Activated CD4-positive, alpha-beta T cell treated with anti-CD3 and anti-CD28 coated beads, Interleukin-2, Interleukin-4, amounts not matched to agents 100 ng/mL and 50 ng/mL, durations not matched to agents 16 hours and 8 hours (primary cell): Measurements from ENCODE around the gene DSPP.

Experiments used
- DNase-seq: peaks from one replicate; pipeline ENCODE4 v3.0.0-alpha.2; 2020; ENCODE audit warnings: low spot score

The DSPP gene

DNA sequence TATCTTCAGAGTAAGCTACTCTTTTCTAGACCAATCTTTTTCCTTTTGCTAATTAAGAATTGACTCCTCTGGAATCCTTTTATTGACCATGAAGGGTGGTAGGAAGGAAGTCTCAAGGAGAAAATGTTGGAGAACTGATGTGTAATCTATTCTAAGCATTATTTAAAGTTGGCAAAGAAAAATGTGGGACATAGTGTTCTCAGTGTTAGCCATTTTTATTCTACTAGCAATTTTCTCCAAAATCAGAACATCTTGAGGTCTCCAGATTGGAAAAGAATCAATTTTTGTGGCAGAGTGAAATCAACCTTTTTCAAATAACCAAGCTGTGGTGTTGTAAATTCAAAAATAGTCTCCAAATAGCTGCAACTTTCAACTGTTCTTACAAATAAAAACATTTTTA, 23.3 kb downstream of the DSPP start:
- no peak for DNase-seq

DNA sequence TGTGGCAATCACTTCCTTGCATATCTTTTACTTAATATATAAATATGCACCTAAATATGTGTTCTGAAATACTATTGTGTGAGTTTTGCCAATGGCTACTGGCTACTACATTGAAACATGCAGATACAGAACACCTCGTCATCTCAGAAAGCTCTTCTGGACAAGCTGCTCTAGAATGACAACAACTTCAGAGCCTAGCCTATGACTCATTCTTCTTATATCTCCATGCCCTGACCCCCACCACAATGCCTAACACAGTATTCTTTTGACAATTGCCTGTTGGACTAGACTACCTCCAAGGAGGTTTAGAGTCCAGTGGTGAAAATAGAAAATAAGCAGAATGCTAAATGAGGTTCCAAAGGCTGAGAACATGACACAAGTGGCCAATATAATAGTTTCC, 24.1 kb downstream of the DSPP start:
- no peak for DNase-seq

DNA sequence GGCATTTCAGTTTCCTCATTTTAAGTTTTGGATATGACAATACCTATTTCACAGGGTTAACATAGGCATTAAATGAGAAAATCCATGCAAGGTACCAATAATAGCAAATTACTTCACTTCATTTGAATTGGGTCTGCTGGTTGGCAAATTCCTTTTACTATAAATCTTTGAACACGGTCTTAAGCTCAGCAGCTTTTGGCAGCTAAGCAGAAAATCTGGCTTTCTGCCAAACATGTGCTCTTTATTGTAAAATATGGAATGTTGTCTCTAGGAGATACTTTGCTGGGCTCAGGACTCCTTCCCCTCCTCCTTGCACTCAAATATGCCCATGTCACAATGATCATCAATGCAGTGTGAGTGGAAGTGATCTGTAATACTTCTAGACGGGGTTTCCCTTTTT, 24.9 kb downstream of the DSPP start:
- no peak for DNase-seq

DNA sequence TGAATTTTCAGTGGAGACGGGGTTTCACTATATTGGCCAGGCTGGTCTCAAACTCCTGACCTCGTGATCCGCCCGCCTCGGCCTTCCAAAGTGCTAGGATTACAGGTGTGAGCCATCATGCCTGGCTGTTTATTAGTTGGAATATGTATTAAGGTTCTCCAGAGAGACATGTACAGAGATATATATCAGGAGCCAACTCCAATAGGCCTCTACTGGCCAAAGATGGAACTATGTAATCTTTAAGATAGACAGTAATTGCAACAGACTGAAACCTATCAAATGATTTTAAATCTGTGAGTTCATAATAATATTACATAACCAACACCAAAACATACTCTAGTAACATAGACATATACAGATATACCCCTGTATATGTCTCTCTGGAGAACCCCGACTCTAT, 36.0 kb downstream of the DSPP start:
- no peak for DNase-seq

DNA sequence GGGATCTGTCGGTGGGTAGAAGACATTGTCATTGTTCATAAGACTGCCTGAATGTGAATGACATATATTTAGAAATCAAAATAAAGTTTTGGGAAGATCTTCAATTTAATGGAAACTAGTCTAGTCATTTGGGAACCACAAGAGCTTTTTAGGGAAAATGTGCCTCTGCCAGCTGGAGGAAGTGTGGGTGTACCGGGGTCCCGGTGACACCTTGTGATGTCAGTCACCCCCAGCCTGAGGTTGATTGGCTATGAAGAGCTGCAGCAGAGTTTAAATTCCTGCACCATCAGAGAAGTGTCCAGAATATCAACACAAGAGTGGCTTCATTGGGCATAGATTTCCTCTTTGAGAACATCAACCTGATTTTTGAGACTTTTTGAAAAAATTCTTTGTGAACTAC, 41.7 kb downstream of the DSPP start, which contains the start of gene DMP1:
TSS of gene DMP1 (plus strand) at position 301 of the 400 bp plus-strand sequence. CDS start 6,213 bp downstream, outside the sequence.
- DNase-seq: no peak

- DNase-seq: no peak
Observed at GRCh38 chr4:87650938-87651337, 42.6 kb downstream of the DSPP start.

- no peak for DNase-seq
Observed at GRCh38 chr4:87651941-87652340, 43.6 kb downstream of the DSPP start.

- no peak for DNase-seq
Observed at GRCh38 chr4:87654487-87655044, 46.2 kb downstream of the DSPP start.

DNA sequence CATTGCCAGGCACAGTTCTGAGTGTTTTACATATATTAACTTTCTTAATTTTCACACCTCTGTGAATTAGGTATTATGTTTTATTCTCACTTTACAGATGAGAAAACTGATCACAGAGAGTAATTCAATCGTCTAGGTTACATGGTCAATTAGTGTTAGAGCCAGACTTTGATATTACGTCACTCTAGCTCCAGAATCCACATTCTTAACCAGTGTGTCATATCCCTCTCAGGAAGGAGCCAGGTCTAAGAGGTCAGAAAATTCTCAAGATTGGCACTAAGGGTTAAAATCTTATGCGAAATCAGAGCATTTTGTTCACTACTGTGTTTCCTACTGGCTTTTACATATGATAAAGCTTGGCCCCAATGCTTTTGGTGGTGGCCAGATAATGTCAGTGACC, 49.2 kb downstream of the DSPP start:
- DNase-seq: no peak

DNA sequence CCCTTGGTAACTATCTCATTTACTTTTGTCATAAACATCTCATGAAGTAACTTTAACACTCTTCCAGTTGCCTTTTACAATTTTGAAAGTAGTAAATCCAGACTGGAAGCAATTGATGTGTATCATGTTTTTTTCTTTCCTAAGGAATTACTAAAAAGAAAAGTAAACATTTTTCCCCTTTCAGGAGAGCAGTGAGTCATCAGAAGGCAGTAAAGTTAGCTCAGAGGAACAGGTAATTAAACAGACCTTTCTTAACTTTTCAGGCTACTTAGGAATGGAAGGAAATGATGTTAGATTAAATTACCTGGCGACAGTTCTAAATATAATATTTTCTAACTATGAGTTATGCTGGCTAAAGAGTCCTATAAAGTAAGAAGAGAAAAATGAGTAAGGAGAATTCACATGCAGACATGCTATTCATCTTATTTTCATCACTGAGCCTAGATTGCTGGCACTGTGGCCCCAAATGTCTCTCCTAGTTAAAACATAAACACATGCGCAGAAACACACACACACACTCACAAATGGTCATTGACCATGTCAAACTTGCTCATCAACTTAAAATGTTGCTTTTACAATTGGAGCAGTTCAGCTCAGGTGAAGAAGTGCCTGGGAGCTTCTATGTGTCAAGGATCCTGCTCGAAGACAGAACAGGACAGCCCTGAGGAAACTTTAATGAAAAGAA, 51.1 kb downstream of the DSPP start:
- no peak for DNase-seq

DNA sequence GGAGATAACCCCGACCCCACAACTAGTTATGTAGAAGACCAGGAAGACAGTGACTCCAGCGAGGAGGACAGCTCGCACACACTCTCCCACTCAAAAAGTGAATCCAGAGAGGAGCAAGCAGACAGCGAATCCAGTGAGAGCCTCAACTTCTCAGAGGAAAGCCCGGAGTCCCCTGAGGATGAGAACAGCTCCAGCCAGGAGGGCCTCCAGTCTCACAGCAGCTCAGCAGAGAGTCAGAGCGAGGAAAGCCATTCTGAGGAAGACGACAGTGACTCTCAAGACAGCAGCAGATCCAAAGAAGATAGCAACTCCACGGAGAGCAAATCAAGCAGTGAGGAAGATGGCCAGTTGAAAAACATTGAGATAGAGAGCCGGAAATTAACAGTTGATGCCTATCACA, 54.5 kb downstream of the DSPP start:
- no peak for DNase-seq
